Peyer's patch (tissue), 4 donors: ENCODE measurements around the gene SS18L1.

Experiments used
- POLR2A ChIP-seq, 2 donors: fragments of 450-650 bp; IDR thresholded peaks; one replicate each; pipeline ENCODE4 v1.5.1; 2017; ENCODE audit warnings: antibody characterized with exemption in 2 of 2, mild to moderate bottlenecking in 2 of 2, moderate library complexity in 2 of 2
- TF ChIP-seq, protein P1 (sequence below), 6 experiments: fragments of 450-650 bp in 4 of 6; fragments of 200-600 bp in 2 of 6; sonication (generic) in 1 of 6; IDR thresholded peaks; one replicate each; pipeline ENCODE4 v1.5.1; 2017 to 2019; ENCODE audit warnings: antibody characterized with exemption in 6 of 6, mild to moderate bottlenecking in 3 of 6, moderate library complexity in 1 of 6

DNA sequence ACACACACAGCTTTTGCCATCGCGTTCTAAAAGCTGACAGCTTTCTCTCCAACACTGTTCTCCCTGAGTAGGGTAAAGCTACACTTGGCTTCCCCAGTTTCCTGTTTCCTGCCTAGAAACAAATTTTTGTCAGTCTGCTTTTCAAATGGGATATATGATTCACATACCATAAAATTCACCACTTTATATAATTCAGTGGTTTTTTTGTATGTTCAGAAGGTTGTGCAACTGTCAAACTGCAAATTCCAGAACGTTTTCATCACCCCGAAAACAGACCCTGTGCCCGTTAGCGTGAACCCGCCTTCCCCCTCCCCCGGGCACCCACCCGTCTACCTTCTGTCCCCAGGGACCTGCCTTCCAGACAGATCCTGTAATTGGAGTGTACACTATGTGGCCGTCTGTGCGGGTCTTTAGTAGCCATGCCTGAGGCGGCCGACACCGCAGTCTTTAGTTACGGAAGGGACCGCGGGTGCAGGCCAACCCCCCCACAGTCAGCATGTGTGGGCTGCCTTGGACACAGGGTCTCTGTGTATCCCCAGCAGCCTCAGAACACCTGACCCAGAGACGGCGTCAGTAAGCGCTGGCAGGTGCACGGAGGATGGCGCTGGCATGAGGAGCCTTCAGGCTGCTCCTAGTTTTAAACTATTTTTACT is 59.9 kb downstream of the SS18L1 start:
- TF ChIP-seq, protein P1, sequence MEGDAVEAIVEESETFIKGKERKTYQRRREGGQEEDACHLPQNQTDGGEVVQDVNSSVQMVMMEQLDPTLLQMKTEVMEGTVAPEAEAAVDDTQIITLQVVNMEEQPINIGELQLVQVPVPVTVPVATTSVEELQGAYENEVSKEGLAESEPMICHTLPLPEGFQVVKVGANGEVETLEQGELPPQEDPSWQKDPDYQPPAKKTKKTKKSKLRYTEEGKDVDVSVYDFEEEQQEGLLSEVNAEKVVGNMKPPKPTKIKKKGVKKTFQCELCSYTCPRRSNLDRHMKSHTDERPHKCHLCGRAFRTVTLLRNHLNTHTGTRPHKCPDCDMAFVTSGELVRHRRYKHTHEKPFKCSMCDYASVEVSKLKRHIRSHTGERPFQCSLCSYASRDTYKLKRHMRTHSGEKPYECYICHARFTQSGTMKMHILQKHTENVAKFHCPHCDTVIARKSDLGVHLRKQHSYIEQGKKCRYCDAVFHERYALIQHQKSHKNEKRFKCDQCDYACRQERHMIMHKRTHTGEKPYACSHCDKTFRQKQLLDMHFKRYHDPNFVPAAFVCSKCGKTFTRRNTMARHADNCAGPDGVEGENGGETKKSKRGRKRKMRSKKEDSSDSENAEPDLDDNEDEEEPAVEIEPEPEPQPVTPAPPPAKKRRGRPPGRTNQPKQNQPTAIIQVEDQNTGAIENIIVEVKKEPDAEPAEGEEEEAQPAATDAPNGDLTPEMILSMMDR (IDR thresholded peaks at IDR 0.05) = no peak
- no peak for TF ChIP-seq POLR2A (IDR thresholded peaks at IDR 0.05)
